A549 (cell line): ENCODE data around the gene AICDA. TPM values are rescaled to one million over a fixed set of nuclear protein-coding genes. Genes with fewer than 3 reads are reported as not detected.

Experiments
- ATAC-seq, 2 experiments: fragments of 200-7000 bp in 1 of 2; fragments of >200 bp in 1 of 2; cut with Nextera tagmentation in 1 of 2; cut with Tn5 transposase in 1 of 2; 3 replicates each; pipeline versions ENCODE4 v1.8.0 to v1.9.1; 2018 to 2020; ENCODE audit warnings: mild to moderate bottlenecking in 1 of 2, moderate library complexity in 1 of 2
- CTCF ChIA-PET: fragments of 300-600 bp; sonication (Branson Sonifier 250); formaldehyde crosslinking; extraction: SDS; loops from one replicate; lab custom pipeline; 2021; ENCODE audit warnings: antibody characterized with exemption, inconsistent platforms; lab: Yijun Ruan, JAX
- POLR2A ChIA-PET: fragments of 350-600 bp; formaldehyde crosslinking; extraction: SDS; loops from one replicate; lab custom pipeline; 2021; ENCODE audit warnings: antibody characterized with exemption, inconsistent platforms; lab: Yijun Ruan, JAX
- DNase-seq, 2 experiments: peaks; one replicate each; pipeline versions ENCODE4 v3.0.0 to v3.0.0-alpha.2; 2011 to 2016; ENCODE audit warnings: low read depth in 1 of 2, low spot score in 1 of 2
- FAIRE-seq: peaks from 2 replicates; lab custom pipeline; 2011; peaks lifted over from hg19 to GRCh38; lab: Jason Lieb, UNC
- H3K27ac ChIP-seq, 2 experiments: fragments of >200 bp; sonication (Bioruptor Twin); formaldehyde crosslinking; 3 replicates each; pipeline ENCODE4 v1.5.1; 2016 to 2017
- H3K4me1 ChIP-seq: fragments of >200 bp; sonication (Bioruptor Twin); formaldehyde crosslinking; 3 replicates; pipeline ENCODE4 v1.6.1; 2016
- H3K4me2 ChIP-seq: fragments of >200 bp; sonication (Bioruptor Twin); formaldehyde crosslinking; 3 replicates; pipeline ENCODE4 v1.6.1; 2016
- H3K4me3 ChIP-seq: fragments of >200 bp; sonication (Bioruptor Twin); formaldehyde crosslinking; 3 replicates; pipeline ENCODE4 v1.5.1; 2016
- H3K9me3 ChIP-seq: fragments of >200 bp; sonication (Bioruptor Twin); formaldehyde crosslinking; 3 replicates; pipeline ENCODE4 v1.6.1; 2016
- BHLHE40 ChIP-seq: IDR thresholded peaks from 2 replicates; pipeline ENCODE4 v1.6.1; 2012; ENCODE audit warnings: low read depth, low read length, inconsistent platforms
- CBX2 ChIP-seq: fragments of 200-600 bp; sonication (generic); IDR thresholded peaks from 2 replicates; pipeline ENCODE4 v1.6.1; 2016; ENCODE audit warnings: low read depth, mild to moderate bottlenecking, borderline replicate concordance
- CEBPB ChIP-seq, 2 experiments: fragments of >200 bp in 1 of 2; sonication (Bioruptor Twin) in 1 of 2; formaldehyde crosslinking in 1 of 2; IDR thresholded peaks; 2 replicates each; pipeline ENCODE4 v1.6.1; 2012 to 2016
- CHD2 ChIP-seq: fragments of 150-350 bp; IDR thresholded peaks from 2 replicates; pipeline ENCODE4 v1.6.1; 2014; ENCODE audit warnings: low read length; ENCODE audit not compliant: partially characterized antibody
- CTCF ChIP-seq: fragments of >200 bp; sonication (Bioruptor Twin); formaldehyde crosslinking; IDR thresholded peaks from 3 replicates; pipeline ENCODE4 v1.5.1; 2016
- FOSL2 ChIP-seq, 2 experiments: fragments of 450-650 bp in 1 of 2; fragments of >200 bp in 1 of 2; sonication (Bioruptor Twin) in 1 of 2; formaldehyde crosslinking; IDR thresholded peaks; 2 replicates each; pipeline versions ENCODE4 v1.5.0 to v1.6.1; 2016 to 2020; ENCODE audit warnings: mild to moderate bottlenecking in 1 of 2, moderate library complexity in 1 of 2
- FOXS1 ChIP-seq: fragments of 250-450 bp; sonication (Bioruptor Pico); IDR thresholded peaks from 2 replicates; pipeline ENCODE4 v1.5.0; 2020; ENCODE audit warnings: mild to moderate bottlenecking, moderate library complexity
- GATA3 ChIP-seq: IDR thresholded peaks from 2 replicates; pipeline ENCODE4 v1.6.1; 2012; ENCODE audit warnings: borderline replicate concordance
- JUN ChIP-seq, 2 experiments: fragments of >200 bp; sonication (Bioruptor Twin); formaldehyde crosslinking; IDR thresholded peaks; 2 replicates in 1 of 2; 3 replicates in 1 of 2; pipeline ENCODE4 v1.6.1; 2016 to 2017
- JUNB ChIP-seq: fragments of >200 bp; sonication (Bioruptor Twin); formaldehyde crosslinking; IDR thresholded peaks from 2 replicates; pipeline ENCODE4 v1.6.1; 2016
- KDM1A ChIP-seq: fragments of 200-600 bp; sonication (generic); IDR thresholded peaks from 2 replicates; pipeline ENCODE4 v1.6.1; 2016; ENCODE audit warnings: low read depth, mild to moderate bottlenecking
- MAFK ChIP-seq: fragments of 450-650 bp; IDR thresholded peaks from 2 replicates; pipeline ENCODE4 v1.6.1; 2014; ENCODE audit not compliant: partially characterized antibody
- MYC ChIP-seq: IDR thresholded peaks from 2 replicates; pipeline ENCODE4 v1.6.1; 2012; ENCODE audit warnings: mild to moderate bottlenecking, inconsistent platforms, low read length, improper control_type of control experiment, borderline replicate concordance
- NFE2L2 ChIP-seq: fragments of 150-350 bp; conservative IDR thresholded peaks from 2 replicates; pipeline ENCODE4 v1.6.1; 2014; ENCODE audit warnings: low read length
- PHF8 ChIP-seq: fragments of 200-600 bp; sonication (generic); IDR thresholded peaks from 2 replicates; pipeline ENCODE4 v1.6.1; 2016; ENCODE audit warnings: low read depth, mild to moderate bottlenecking, antibody characterized with exemption, moderate library complexity, borderline replicate concordance
- POLR2AphosphoS2 ChIP-seq: conservative IDR thresholded peaks from 2 replicates; pipeline ENCODE4 v1.6.1; 2012; ENCODE audit warnings: low read length, improper control_type of control experiment, inconsistent platforms
- RAD21 ChIP-seq, 2 experiments: fragments of >200 bp in 1 of 2; sonication (Bioruptor Twin) in 1 of 2; formaldehyde crosslinking in 1 of 2; IDR thresholded peaks in 1 of 2; conservative IDR thresholded peaks in 1 of 2; 2 replicates in 1 of 2; 3 replicates in 1 of 2; pipeline ENCODE4 v1.6.1; 2012 to 2018; ENCODE audit warnings: inconsistent platforms in 1 of 2
- RCOR1 ChIP-seq: fragments of 150-350 bp; IDR thresholded peaks from 2 replicates; pipeline ENCODE4 v1.6.1; 2014; ENCODE audit warnings: antibody characterized with exemption, low read length, low read depth
- RNF2 ChIP-seq: fragments of 200-600 bp; sonication (generic); IDR thresholded peaks from 2 replicates; pipeline ENCODE4 v1.6.1; 2016; ENCODE audit warnings: low read depth, mild to moderate bottlenecking, antibody characterized with exemption, moderate library complexity, borderline replicate concordance
- SMC3 ChIP-seq: fragments of >200 bp; sonication (Bioruptor Twin); formaldehyde crosslinking; IDR thresholded peaks from 3 replicates; pipeline ENCODE4 v1.6.1; 2018; ENCODE audit warnings: inconsistent platforms
- ZFP36 ChIP-seq: fragments of 450-650 bp; IDR thresholded peaks from 2 replicates; pipeline ENCODE4 v1.6.1; 2014; ENCODE audit warnings: borderline replicate concordance; ENCODE audit not compliant: partially characterized antibody
- ZNF302 ChIP-seq: fragments of 250-450 bp; sonication (Bioruptor Pico); IDR thresholded peaks from 2 replicates; pipeline ENCODE4 v1.9.0; 2021; ENCODE audit warnings: inconsistent platforms, mild to moderate bottlenecking, moderate library complexity
- ZSCAN20 ChIP-seq: fragments of 250-450 bp; sonication (Bioruptor Pico); IDR thresholded peaks from 2 replicates; pipeline ENCODE4 v1.8.0; 2022; ENCODE audit warnings: mild to moderate bottlenecking, moderate library complexity
- WGBS: methylation state at CpG from one replicate; pipeline ENCODE4 v1.1.6; 2017; ENCODE audit errors: missing lambda C conversion rate; 5-methylcytosine and 5-hydroxymethylcytosine counted together
- polyA plus RNA-seq, 4 experiments: library from polyadenylated mRNA; depleted of rRNA in 3 of 4; stranded (reverse); fragments of >200 nt; fragmentation: RNase III in 1 of 4; extraction: RNeasy Plus Mini Kit Qiagen cat#74134 plus additional on column Dnase treatment in 1 of 4; gene quantifications; 2 replicates in 3 of 4; 3 replicates in 1 of 4; pipeline ENCODE4 v1.2.3, GENCODE V29; 2011 to 2017
- TF ChIP-seq, protein P1 (sequence below): fragments of 250-450 bp; sonication (Bioruptor Pico); IDR thresholded peaks from 2 replicates; pipeline ENCODE4 v1.5.0; 2021; ENCODE audit warnings: mild to moderate bottlenecking, moderate library complexity, borderline replicate concordance
- TF ChIP-seq, protein P2 (sequence below): fragments of >200 bp; sonication (Bioruptor Twin); formaldehyde crosslinking; IDR thresholded peaks from 3 replicates; pipeline ENCODE4 v1.6.1; 2016

Gene AICDA
- polyA plus RNA-seq, 2 of the 4 experiments (the other 2 are of a cell fraction), result 0.05 to 0.16 TPM

GRCh38 chr12:8609061-8609570 is 3.5 kb downstream of the AICDA start:
- TF ChIP-seq POLR2AphosphoS2 (no peak), RCOR1 (no peak), SMC3 (peak; percentile 46; the same call in 2 of the 3 replicates), MAFK (no peak), CTCF (peak; percentile 28; the same call in 2 of the 3 replicates), MYC (no peak), RAD21 (conservative IDR thresholded peaks at IDR 0.05 in 1 of 2, IDR thresholded peaks at IDR 0.05 in 1 of 2) (peak; percentile 63 to 77)
- ChIA-PET POLR2A (no interaction called here), CTCF (interaction anchor here (0.6 to 7.0 kb wide), 23 partner anchors 9 to 209 kb away, joined by 3 to 68 read pairs (median 4); no protein-coding TSS in a partner anchor)
- WGBS, result 10% methylated on average over 5 of the region's 5 CpGs
- ATAC-seq (peak; percentile 77 to 86; a peak in 5 of 6 replicates), DNase-seq (peak; percentile 47 to 60), FAIRE-seq (peak; percentile 7)
- no peaks in the 10 kb centered on the region for H3K9me3 ChIP-seq
- peaks cover 6% of the 10 kb centered on the region; the same call in 1 of the 3 replicates for H3K4me1 ChIP-seq
- H3K4me2 ChIP-seq, result peak overlapping the region; percentile 69
- peak overlapping the region; percentile 52 to 67; a peak in 5 of 6 replicates for H3K27ac ChIP-seq
- no peak overlapping the region for H3K4me3 ChIP-seq

GRCh38 chr12:8606890-8607289 is 5.8 kb downstream of the AICDA start:
- FAIRE-seq (no peak), ATAC-seq (no peak), DNase-seq (no peak)
- ChIA-PET CTCF (interaction anchor here (0.8 kb wide), 1 partner anchor 63 kb away, joined by 3 read pairs; no protein-coding TSS in a partner anchor), POLR2A (no interaction called here)
- no peak overlapping the region for H3K4me2 ChIP-seq
- peaks cover 6% of the 10 kb centered on the region; the same call in 1 of the 3 replicates for H3K4me1 ChIP-seq
- no peaks in the 10 kb centered on the region for H3K9me3 ChIP-seq
- 81% methylated on average over 6 of the region's 6 CpGs for WGBS
- no peak overlapping the region for H3K4me3 ChIP-seq
- no peak for TF ChIP-seq GATA3
- TF ChIP-seq, protein P1, sequence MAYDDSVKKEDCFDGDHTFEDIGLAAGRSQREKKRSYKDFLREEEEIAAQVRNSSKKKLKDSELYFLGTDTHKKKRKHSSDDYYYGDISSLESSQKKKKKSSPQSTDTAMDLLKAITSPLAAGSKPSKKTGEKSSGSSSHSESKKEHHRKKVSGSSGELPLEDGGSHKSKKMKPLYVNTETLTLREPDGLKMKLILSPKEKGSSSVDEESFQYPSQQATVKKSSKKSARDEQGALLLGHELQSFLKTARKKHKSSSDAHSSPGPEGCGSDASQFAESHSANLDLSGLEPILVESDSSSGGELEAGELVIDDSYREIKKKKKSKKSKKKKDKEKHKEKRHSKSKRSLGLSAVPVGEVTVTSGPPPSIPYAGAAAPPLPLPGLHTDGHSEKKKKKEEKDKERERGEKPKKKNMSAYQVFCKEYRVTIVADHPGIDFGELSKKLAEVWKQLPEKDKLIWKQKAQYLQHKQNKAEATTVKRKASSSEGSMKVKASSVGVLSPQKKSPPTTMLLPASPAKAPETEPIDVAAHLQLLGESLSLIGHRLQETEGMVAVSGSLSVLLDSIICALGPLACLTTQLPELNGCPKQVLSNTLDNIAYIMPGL (CRISPR knock-in tag), result no peak
- no peak overlapping the region for H3K27ac ChIP-seq

DNA sequence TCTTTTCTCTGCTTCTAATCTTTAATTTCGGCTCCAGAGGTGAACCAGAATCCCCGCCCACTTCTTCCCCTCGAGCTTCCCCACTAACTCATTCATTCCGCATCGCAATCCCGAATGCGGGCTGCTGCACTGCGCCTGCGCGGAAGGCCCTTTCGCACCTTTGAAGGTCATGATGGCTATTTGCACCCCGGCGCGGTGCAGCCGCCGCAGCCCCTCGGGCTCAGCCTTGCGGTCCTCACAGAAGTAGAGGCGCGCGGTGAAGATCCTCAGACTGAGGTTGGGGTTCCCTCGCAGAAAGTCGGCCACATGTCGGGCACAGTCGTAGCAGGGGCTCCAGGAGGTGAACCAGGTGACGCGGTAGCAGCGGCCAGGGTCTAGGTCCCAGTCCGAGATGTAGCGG is 7.6 kb downstream of the AICDA start:
- no peak for DNase-seq
- CTCF ChIA-PET, result no interaction called here
- no peak for FAIRE-seq
- Histone ChIP-seq H3K4me2 (no peak overlapping the region), H3K27ac (no peak overlapping the region; a peak in 1 of 6 replicates), H3K4me3 (no peak overlapping the region), H3K9me3 (no peaks in the 10 kb centered on the region)
- WGBS, result 88% methylated on average over 30 of the region's 30 CpGs
- POLR2A ChIA-PET, result no interaction called here
- no peak for ATAC-seq
- TF ChIP-seq ZFP36 (no peak), FOXS1 (CRISPR knock-in tag) (no peak), JUN (IDR thresholded peaks at IDR 0.05) (no peak), PHF8 (no peak)
- TF ChIP-seq, all 56 proteins: peak for 0
- peaks cover 6% of the 10 kb centered on the region; the same call in 1 of the 3 replicates for H3K4me1 ChIP-seq

GRCh38 chr12:8603856-8604255 is 8.8 kb downstream of the AICDA start:
- peak overlapping the region; percentile 15; the same call in 1 of the 3 replicates for H3K4me2 ChIP-seq
- WGBS, result 4% methylated on average over 3 of the region's 3 CpGs
- no peaks in the 10 kb centered on the region for H3K9me3 ChIP-seq
- POLR2A ChIA-PET, result no interaction called here
- ATAC-seq (peak; percentile 73 to 79; a peak in 5 of 6 replicates), DNase-seq (peak; percentile 21 to 28), FAIRE-seq (no peak)
- H3K27ac ChIP-seq, result no peak overlapping the region; a peak in 1 of 6 replicates
- H3K4me3 ChIP-seq, result no peak overlapping the region
- H3K4me1 ChIP-seq, result no peaks in the 10 kb centered on the region
- CTCF ChIA-PET, result no interaction called here
- no peak for TF ChIP-seq CEBPB (IDR thresholded peaks at IDR 0.05)
- no peak for TF ChIP-seq JUNB
- TF ChIP-seq RNF2, result no peak
- TF ChIP-seq ZNF302, result no peak
- TF ChIP-seq ZSCAN20 (CRISPR knock-in tag), result no peak
- no peak for TF ChIP-seq CBX2
- peak; percentile 33 to 48; a peak in 4 of 5 replicates for TF ChIP-seq RAD21 (conservative IDR thresholded peaks at IDR 0.05 in 1 of 2, IDR thresholded peaks at IDR 0.05 in 1 of 2)
- no peak for TF ChIP-seq JUN (IDR thresholded peaks at IDR 0.05)
- no peak for TF ChIP-seq KDM1A
- no peak for TF ChIP-seq RCOR1
- TF ChIP-seq, protein P2, sequence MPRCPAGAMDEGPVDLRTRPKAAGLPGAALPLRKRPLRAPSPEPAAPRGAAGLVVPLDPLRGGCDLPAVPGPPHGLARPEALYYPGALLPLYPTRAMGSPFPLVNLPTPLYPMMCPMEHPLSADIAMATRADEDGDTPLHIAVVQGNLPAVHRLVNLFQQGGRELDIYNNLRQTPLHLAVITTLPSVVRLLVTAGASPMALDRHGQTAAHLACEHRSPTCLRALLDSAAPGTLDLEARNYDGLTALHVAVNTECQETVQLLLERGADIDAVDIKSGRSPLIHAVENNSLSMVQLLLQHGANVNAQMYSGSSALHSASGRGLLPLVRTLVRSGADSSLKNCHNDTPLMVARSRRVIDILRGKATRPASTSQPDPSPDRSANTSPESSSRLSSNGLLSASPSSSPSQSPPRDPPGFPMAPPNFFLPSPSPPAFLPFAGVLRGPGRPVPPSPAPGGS, result no peak
- TF ChIP-seq SMC3, result peak; percentile 39; the same call in 2 of the 3 replicates
- no peak for TF ChIP-seq NFE2L2
- no peak for TF ChIP-seq CHD2
- TF ChIP-seq GATA3, result no peak
- TF ChIP-seq FOSL2 (IDR thresholded peaks at IDR 0.05), result no peak
- no peak for TF ChIP-seq FOSL2 (CRISPR knock-in tag; IDR thresholded peaks at IDR 0.05)
- no peak for TF ChIP-seq BHLHE40
